Measurements from ENCODE around the gene PTX4. TPM values are rescaled to one million over a fixed set of nuclear protein-coding genes. Genes with fewer than 3 reads are reported as not detected.
"Not testable (repeated sequence)": the region's sequence is repeated elsewhere in the genome, so short reads cannot be mapped to it uniquely, and the experiment has no call there.

The PTX4 gene
- total RNA-seq, 4 donors from 2014 or later, result not detected

GRCh38 chr16:1470481-1471251, 18.1 kb downstream of the PTX4 start:
- no peak overlapping the region for H3K4me3 ChIP-seq (replicated peaks in 1 of 3)
- intact Hi-C loops (cut with DNase I), result loop anchor here (10.0 kb wide), 1 partner anchor 126 kb away; no protein-coding TSS in a partner anchor
- peak in 1 of 2 donors; percentile 10 for DNase-seq
- H3K9me3 ChIP-seq, result no peaks in the 10 kb centered on the region
- H3K36me3 ChIP-seq, result no peaks in the 10 kb centered on the region
- no peak overlapping the region for H3K27ac ChIP-seq
- no peak for TF ChIP-seq POLR2A (IDR thresholded peaks at IDR 0.05)
- no peak for TF ChIP-seq CTCF (IDR thresholded peaks at IDR 0.05)
- 63 to 76% methylated on average over 8 to 14 of the region's 14 CpGs for WGBS, 2 donors
- peaks cover 13 to 25% of the 10 kb centered on the region in 2 donors for H3K4me1 ChIP-seq
- H3K27me3 ChIP-seq, result no peaks in the 10 kb centered on the region

GRCh38 chr16:1469693-1470201, 19.0 kb downstream of the PTX4 start:
- TF ChIP-seq CTCF (IDR thresholded peaks at IDR 0.05), result no peak
- TF ChIP-seq POLR2A (IDR thresholded peaks at IDR 0.05), result no peak
- no peaks in the 10 kb centered on the region for H3K27me3 ChIP-seq
- no peaks in the 10 kb centered on the region for H3K9me3 ChIP-seq
- H3K4me3 ChIP-seq (replicated peaks in 1 of 3), result no peak overlapping the region
- DNase-seq, result no peak
- no peak overlapping the region for H3K27ac ChIP-seq
- intact Hi-C loops (cut with DNase I), result loop anchor here (10.0 kb wide), 1 partner anchor 125 kb away; no protein-coding TSS in a partner anchor
- peaks cover 10 to 20% of the 10 kb centered on the region in 2 donors for H3K4me1 ChIP-seq
- 75 to 85% methylated on average over 20 of the region's 20 CpGs for WGBS, 2 donors
- H3K36me3 ChIP-seq, result no peaks in the 10 kb centered on the region

- intact Hi-C loops (cut with DNase I); H3K27ac ChIP-seq; H3K36me3 ChIP-seq; DNase-seq; H3K4me3 ChIP-seq (replicated peaks in 1 of 3); H3K9me3 ChIP-seq; H3K27me3 ChIP-seq: not testable (repeated sequence)
- H3K4me1 ChIP-seq, result peaks cover 8 to 19% of the 10 kb centered on the region in 2 donors
- 71 to 87% methylated on average over 5 of the region's 5 CpGs for WGBS, 2 donors
These were observed 19.6 kb downstream of the PTX4 start for GRCh38 chr16:1469141-1469540.

GRCh38 chr16:1468426-1468810, 20.3 kb downstream of the PTX4 start:
- WGBS, 2 donors, result 74 to 86% methylated on average over 22 of the region's 22 CpGs
- no peaks in the 10 kb centered on the region for H3K36me3 ChIP-seq
- no peaks in the 10 kb centered on the region for H3K27me3 ChIP-seq
- intact Hi-C loops (cut with DNase I), result no loop called here
- H3K4me3 ChIP-seq (replicated peaks in 1 of 3), result no peak overlapping the region
- H3K27ac ChIP-seq, result no peak overlapping the region
- peaks cover under 1 to 11% of the 10 kb centered on the region in 2 donors for H3K4me1 ChIP-seq
- DNase-seq, result no peak
- H3K9me3 ChIP-seq, result no peaks in the 10 kb centered on the region
- TF ChIP-seq POLR2A (IDR thresholded peaks at IDR 0.05), result no peak
- TF ChIP-seq CTCF (IDR thresholded peaks at IDR 0.05), result no peak

GRCh38 chr16:1466968-1467521, 21.7 kb downstream of the PTX4 start:
- intact Hi-C loops (cut with DNase I), result no loop called here
- H3K4me1 ChIP-seq, result peaks cover 0 to 10% of the 10 kb centered on the region in 2 donors
- H3K9me3 ChIP-seq, result no peaks in the 10 kb centered on the region
- WGBS, 2 donors, result 72 to 91% methylated on average over 9 to 14 of the region's 14 CpGs
- TF ChIP-seq CTCF (IDR thresholded peaks at IDR 0.05) (no peak), POLR2A (IDR thresholded peaks at IDR 0.05) (no peak)
- no peak overlapping the region for H3K27ac ChIP-seq
- peak in 1 of 2 donors; percentile 33 for DNase-seq
- H3K27me3 ChIP-seq, result no peaks in the 10 kb centered on the region
- H3K36me3 ChIP-seq, result no peaks in the 10 kb centered on the region
- no peak overlapping the region for H3K4me3 ChIP-seq (replicated peaks in 1 of 3)

Measured in thyroid gland (tissue), 4 donors.